SH-SY5Y (cell line): ENCODE measurements around the gene PCED1B.

Experiments
- GATA2 ChIP-seq: IDR thresholded peaks from 2 replicates; pipeline ENCODE4 v1.6.1; 2011; ENCODE audit warnings: mild to moderate bottlenecking, low read depth, low read length
- GATA3 ChIP-seq: IDR thresholded peaks from 2 replicates; pipeline ENCODE4 v1.6.1; 2011; ENCODE audit warnings: low read depth, mild to moderate bottlenecking, low read length, moderate library complexity

PCED1B gene

DNA sequence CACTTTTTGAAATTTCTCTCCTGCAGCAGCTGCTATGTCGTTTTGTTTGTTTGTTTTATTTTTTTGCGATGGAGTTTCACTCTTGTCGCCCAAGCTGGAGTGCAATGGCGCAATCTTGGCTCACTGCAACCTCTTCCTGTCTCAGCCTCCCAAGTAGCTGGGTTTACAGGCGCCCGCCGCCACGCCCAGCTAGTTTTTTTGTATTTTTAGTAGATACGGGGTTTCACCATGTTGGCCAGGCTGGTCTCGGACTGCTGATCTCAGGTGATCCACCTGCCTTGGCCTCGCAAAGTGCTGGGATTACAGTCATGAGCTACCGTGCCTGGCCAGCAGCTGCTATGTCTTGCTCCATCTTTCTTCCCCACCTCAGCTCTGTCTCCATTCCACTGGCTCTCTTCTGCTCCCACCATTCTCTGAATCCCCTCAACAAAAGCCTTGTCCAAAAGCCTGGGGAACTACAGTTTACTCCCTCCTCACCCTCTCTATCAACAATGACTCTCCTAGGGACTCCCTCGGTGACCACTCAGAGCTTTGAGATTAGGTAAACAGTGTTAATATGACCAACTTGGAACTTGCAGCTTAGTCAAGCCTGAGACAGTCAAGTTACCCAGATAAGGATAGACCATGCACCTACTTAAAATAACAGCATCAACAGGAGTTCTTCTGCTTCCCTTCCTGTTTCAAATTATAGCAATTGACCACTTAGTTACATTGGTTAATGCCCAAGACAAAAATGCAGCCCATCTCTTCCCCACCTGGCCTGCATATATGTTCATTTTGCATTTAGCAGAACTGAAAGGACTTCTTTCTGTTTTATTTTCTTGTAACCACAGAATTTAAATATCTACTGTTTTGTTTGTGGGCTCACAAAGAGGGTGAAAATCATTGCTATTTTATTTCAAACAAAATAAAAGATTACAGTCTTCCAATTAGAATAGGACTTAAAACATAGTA is 189.4 kb downstream of the PCED1B start:
- TF ChIP-seq GATA3 = no peak

DNA sequence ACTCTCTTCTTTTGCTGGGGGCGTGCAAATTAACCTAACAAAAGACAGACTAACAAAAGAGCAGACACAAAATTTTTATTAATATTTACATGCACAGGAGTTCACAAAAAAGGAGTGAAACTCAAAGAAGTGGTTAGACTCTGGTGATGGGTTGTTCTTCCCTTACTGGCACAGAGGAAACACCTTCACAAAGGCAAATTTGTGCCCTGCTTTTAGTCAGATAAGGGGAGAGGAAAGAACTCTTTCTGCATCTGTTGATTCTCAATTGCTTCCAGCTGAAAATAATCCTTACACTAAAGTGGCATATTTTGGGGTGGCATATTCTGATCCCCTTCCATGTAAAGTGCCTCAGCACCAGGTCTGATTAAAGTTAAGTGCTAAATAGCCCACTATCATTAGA is 190.5 kb downstream of the PCED1B start:
- no peak for TF ChIP-seq GATA3
- no peak for TF ChIP-seq GATA2

DNA sequence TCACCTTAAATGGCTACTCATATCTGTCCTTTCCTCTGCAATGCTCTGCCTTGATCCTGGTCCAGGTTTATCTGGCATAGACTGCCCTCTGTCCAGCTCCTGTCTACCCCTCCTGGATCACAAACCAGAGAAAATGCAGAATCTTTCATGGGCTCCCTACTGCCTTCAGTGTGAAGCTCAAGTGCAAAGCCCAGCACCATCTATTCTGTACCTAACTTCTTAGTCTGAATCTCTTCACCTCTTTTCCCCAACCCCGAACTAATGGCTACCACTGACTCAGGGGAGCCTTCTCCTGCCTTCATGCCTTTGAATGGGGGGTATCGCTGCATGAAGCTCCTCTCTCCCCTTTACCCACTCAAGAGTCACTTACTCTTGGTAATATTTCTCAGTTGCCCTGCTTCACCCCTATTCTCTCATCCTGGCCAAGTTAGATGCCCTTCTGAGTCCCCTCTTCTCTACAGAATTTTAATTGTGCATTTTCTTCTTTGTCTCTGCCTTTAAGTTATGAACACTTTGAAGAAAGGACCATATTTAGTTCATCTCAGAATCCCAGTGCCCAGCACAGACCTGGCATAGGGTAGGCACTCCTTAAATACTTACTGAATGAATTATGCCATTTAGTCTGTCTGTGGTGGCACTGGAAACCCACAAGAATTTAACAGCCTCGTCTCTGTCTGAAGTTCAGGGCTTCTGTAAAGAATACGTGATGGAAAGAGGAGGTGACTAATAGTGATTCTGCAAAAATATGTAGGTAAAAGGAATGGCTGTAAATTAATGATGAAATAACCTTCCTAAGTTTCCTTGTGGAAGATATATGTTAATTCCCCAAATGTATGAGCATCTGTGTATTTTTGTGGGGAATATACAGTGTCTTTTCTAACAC is 191.6 kb downstream of the PCED1B start:
- TF ChIP-seq GATA2 (no peak), GATA3 (no peak)

DNA sequence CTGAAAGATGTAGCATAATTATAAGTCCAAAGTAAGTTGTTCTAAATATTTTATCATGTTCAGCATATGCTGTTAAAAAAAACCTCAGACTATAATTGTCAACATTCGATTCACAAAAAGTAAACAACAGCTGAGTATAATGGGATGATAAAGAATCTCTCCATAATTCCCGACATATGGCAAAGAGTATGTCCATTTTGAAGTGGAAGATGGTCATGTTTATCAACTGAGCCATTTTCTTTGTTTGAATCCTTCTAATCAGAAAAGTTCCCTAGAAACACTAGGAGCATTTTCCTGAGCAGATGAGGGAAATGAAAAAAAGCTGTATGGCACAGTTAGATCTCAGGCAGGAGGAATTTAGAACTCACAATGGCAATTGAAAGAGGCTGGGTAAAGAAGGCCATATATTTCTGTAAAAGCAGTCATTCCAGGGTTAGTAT is 192.4 kb downstream of the PCED1B start:
- TF ChIP-seq GATA2 (no peak), GATA3 (no peak)

DNA sequence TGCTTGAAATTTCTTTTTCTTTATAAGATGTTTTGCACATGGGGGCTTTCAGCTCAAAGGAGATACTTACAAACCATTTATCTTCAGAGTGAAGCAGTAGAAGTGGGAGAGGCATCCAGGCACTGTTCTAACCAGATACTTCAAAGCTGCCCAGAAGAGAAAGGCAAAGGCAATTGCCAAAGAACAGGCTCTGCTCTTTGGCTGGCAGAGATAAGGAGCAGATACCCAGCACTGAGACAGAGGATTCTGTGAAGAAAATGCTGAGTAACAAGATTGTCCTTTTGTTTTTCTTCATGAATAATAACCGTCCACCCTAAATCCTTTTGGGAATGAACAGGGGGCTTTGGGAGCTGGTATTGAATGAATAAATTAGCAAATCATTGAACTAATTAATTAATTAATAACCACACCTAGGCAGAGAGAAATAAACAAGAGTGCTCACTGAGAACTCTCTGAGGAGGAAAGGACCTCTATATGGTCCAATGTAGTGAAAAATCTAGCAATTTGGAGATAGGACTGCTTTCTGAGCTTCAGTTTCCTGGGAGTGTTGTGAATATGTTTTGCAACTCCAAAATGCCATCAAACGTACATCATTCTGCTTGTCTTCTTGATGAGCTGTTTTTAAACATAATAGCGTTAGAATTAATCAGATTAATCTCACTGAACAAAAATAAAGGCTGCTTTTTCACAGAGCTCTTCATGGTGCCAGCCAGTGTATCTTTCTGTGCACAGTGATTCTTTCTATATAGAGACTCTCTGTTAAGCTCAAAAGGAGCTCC is 193.2 kb downstream of the PCED1B start:
- TF ChIP-seq GATA2 = no peak
- TF ChIP-seq GATA3 = no peak

DNA sequence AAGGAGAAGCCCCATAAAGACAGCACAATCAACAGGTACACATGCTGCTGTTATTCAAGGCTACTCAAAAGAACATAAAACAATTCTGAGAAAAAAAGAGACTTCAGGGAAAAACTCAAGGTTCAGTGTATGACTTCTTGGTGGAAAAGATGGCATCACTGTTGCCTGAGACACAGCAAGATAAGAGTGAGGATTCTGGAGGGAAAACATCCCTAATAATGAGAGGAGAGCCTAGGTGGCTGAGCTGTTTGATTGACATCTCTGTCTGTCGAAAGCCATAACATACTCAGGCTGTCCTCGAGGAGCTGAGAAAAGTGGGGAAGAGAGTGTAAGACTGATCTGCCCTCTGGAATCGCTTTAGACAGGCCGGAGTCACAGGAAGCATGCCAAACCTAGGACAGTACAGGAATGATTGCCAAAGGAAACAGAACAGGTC is 193.8 kb downstream of the PCED1B start:
- TF ChIP-seq GATA2 (no peak), GATA3 (no peak)

DNA sequence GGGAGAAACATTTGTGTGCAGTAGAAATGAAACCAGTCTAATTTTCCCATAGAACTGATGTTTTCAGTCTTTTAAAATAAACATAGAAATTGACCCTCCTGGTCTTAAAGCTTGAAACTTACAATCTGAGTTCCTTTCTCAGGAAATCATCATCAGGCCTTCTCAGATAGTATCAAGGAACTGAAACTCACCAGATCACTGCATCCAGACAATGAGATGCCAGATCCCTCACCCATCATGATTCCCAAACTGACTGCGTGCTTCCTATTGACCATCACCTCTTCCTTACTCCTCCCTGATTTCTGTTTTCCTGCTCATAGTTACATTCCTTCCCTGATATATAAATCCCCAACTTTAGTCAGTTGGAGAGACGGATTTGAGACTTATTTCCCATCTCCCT is 195.3 kb downstream of the PCED1B start:
- TF ChIP-seq GATA3 = no peak
- TF ChIP-seq GATA2 = no peak

DNA sequence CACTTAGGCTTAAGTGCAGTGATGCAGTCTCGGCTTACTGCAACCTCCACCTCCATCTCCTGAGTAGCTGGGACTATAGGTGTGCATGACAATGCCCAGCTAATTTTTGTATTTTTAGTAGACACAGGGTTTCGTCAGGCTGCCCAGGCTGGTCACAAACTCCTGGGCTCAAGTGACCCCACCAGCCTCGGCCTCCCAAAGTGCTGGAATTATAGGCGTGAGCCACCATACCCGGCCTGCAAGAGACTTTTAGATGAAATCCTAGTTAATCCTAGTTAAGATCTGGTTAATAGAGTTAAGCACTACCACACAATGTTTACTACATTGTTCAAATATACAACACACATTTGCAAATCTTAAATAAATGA is 196.8 kb downstream of the PCED1B start:
- no peak for TF ChIP-seq GATA3

DNA sequence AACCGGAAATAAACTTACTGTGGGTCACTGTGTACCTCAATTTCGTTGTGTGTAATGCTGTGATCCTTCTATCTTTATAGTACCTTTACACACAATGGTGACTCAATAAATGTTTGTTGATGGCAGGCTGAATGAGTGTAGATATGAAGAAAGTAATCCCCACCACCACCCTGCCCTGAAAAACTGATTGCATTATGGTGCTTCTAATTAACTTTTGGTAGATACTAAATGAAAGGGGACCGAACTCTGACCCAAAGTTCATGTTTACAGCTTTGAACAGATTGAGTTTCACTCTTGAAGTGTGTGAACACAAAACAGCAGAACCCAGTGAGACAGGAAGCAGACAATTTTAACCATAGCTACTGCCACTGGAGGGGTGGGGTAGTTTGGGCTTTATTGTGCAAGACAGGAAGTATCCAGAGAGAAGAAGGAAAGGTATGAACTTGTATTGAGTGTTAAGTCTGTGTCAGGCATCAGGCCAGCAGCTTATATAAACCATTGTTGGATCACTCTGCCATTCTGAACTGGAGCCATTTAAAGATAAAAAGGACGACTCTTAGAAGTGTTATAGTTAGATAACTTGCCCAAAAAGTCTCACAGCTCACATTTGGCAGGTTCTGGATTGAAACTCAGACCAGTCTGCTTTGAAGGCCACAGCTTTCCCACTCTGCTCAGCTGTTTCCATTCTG is 197.3 kb downstream of the PCED1B start:
- TF ChIP-seq GATA2 = no peak
- TF ChIP-seq GATA3 = no peak

DNA sequence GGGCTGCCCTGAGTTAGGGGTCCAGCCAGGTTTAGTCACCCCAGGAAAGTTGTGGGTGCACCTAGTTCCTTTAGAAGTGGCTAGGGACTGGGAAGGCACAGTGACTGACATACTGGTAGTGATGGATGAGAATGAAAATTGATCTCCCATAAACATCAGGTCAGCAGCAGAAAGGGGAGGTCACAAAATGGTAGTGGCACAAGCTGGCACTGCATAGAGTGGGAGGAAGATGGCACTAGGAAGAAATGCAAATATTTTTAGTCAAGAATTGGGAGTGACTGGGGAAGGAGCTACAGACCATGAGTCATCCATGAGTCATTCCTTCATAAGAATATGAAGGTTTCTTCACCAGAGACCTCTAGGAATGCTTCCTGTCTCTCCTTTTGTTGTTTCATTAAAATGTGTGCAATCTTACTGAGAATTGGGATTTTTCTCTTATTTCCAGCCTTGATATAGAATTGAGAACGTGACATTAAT is 198.6 kb downstream of the PCED1B start:
- TF ChIP-seq GATA2 = no peak
- TF ChIP-seq GATA3 = no peak

DNA sequence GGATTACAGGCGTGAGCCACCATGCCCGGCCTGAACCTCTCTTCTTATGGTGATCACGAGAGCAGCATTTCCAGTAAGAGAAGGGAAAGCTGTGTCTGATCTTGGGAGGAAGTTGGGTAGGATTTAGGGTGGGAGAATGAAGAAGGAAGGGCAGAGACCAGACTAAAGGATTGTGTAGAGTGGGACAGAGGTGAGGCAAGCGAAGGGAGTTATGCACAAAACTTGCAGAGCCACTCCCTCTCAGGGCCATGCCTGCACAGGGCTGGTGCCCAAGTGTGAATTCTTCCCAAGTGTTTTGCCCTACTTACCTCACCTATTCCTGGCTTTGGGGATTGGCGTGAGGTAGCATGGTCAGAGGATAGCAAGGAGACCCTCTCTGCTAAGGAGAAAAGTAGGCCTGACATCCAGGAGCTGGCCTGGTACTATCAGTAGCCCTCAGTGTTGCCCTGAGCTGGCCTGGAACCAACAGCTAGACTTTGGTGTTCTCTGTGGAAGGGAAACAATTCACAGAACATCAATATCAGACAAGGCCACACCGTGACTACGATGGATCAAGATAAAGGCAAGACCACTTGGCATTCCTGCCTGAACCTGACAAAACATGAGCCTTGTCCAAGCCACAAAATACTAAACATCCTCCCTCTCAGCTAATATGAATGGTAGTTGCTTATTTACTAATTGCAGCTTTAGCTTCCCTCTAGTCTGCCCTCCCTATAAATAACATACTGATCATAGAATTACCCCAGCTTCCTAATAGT is 201.3 kb downstream of the PCED1B start:
- TF ChIP-seq GATA2 = no peak
- no peak for TF ChIP-seq GATA3

DNA sequence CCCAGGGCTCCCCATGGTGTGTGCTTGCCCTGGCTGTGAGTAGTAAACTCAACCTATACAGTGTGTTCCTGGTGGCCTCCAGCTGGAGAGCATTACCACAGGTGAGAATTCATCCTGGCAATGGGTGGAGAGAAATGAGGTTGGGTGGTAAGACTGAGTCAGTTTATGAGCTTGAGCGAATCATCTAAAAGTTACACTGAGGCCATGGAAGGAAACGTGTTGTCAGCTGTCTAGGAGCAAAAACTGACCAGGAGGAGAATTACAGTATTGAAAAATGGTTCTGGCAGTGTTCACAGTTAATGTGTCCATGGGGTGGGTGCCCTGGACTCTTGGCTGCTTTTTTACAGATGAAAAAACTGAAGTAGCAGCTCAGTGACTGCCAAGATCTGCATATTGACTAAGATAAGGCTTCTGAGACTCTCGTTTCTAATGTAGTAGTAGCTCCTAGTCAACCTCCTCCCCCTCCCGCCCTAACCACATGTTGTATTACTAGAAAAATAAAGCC is 202.3 kb downstream of the PCED1B start:
- TF ChIP-seq GATA3 = no peak
- no peak for TF ChIP-seq GATA2
